H9 (cell line): ENCODE measurements around the gene IL4. TPM values are rescaled to one million over a fixed set of nuclear protein-coding genes. Genes with fewer than 3 reads are reported as not detected.

Experiments
- DNase-seq: peaks from one replicate; pipeline ENCODE4 v3.0.0-alpha.2; 2017
- H2AFZ ChIP-seq: one replicate; pipeline ENCODE4 v1.6.1; 2013; ENCODE audit warnings: mild to moderate bottlenecking, low read length, control low read depth, moderate library complexity
- H2AK5ac ChIP-seq: 2 replicates; pipeline ENCODE4 v1.6.1; 2013; ENCODE audit warnings: low read length, control low read depth, mixed read lengths; ENCODE audit not compliant: insufficient read length
- H2BK120ac ChIP-seq: one replicate; pipeline ENCODE4 v1.6.1; 2013; ENCODE audit warnings: low read depth, mild to moderate bottlenecking, low read length, control low read depth, inconsistent platforms; ENCODE audit not compliant: poor library complexity, severe bottlenecking
- H2BK12ac ChIP-seq: 2 replicates; pipeline ENCODE4 v1.6.1; 2013; ENCODE audit warnings: low read length, control low read depth, mixed read lengths, low read depth; ENCODE audit not compliant: insufficient read length
- H2BK15ac ChIP-seq: 2 replicates; pipeline ENCODE4 v1.6.1; 2013; ENCODE audit warnings: low read depth, low read length, control low read depth
- H2BK20ac ChIP-seq: one replicate; pipeline ENCODE4 v1.6.1; 2013; ENCODE audit warnings: low read depth, mild to moderate bottlenecking, low read length, control low read depth, inconsistent platforms; ENCODE audit not compliant: poor library complexity, severe bottlenecking
- H2BK5ac ChIP-seq: 2 replicates; pipeline ENCODE4 v1.6.1; 2013; ENCODE audit warnings: low read length, control low read depth, mixed read lengths; ENCODE audit not compliant: insufficient read length
- H3K14ac ChIP-seq: 2 replicates; pipeline ENCODE4 v1.6.1; 2013; ENCODE audit warnings: low read length, control low read depth; ENCODE audit not compliant: insufficient read depth
- H3K18ac ChIP-seq: 2 replicates; pipeline ENCODE4 v1.6.1; 2013; ENCODE audit warnings: low read depth, mild to moderate bottlenecking, mixed read lengths, low read length, control low read depth; ENCODE audit not compliant: insufficient read length
- H3K23ac ChIP-seq: 2 replicates; pipeline ENCODE4 v1.6.1; 2013; ENCODE audit warnings: low read length, control low read depth, mixed read lengths, low read depth; ENCODE audit not compliant: insufficient read length
- H3K23me2 ChIP-seq: 2 replicates; pipeline ENCODE4 v1.6.1; 2013; ENCODE audit warnings: low read depth, mild to moderate bottlenecking, mixed read lengths, low read length, control low read depth; ENCODE audit not compliant: insufficient read length, poor library complexity, severe bottlenecking
- H3K27ac ChIP-seq: 2 replicates; pipeline ENCODE4 v1.5.1; 2013; ENCODE audit warnings: low read length, control low read depth, mixed read lengths, low read depth; ENCODE audit not compliant: insufficient read length
- H3K27me3 ChIP-seq: 2 replicates; pipeline ENCODE4 v1.6.1; 2013; ENCODE audit warnings: low read length, control low read depth, inconsistent platforms; ENCODE audit not compliant: insufficient read depth
- H3K4ac ChIP-seq: 2 replicates; pipeline ENCODE4 v1.6.1; 2013; ENCODE audit warnings: low read depth, mild to moderate bottlenecking, control low read depth, inconsistent platforms, low read length, moderate library complexity
- H3K4me1 ChIP-seq: 2 replicates; pipeline ENCODE4 v1.6.1; 2013; ENCODE audit warnings: low read length, control low read depth, inconsistent platforms; ENCODE audit not compliant: insufficient read depth
- H3K4me2 ChIP-seq: 2 replicates; pipeline ENCODE4 v1.6.1; 2013; ENCODE audit warnings: low read length, control low read depth, mixed read lengths; ENCODE audit not compliant: insufficient read length, insufficient read depth
- H3K56ac ChIP-seq: 2 replicates; pipeline ENCODE4 v1.6.1; 2013; ENCODE audit warnings: low read depth, mild to moderate bottlenecking, mixed read lengths, low read length, control low read depth; ENCODE audit not compliant: insufficient read length
- H3K79me1 ChIP-seq: 2 replicates; pipeline ENCODE4 v1.6.1; 2013; ENCODE audit warnings: low read depth, mild to moderate bottlenecking, moderate library complexity, low read length, control low read depth, inconsistent platforms; ENCODE audit not compliant: insufficient read depth, poor library complexity, severe bottlenecking
- H3K79me2 ChIP-seq: 2 replicates; pipeline ENCODE4 v1.6.1; 2013; ENCODE audit warnings: low read length, control low read depth, inconsistent platforms; ENCODE audit not compliant: insufficient read depth
- H3K9ac ChIP-seq: 2 replicates; pipeline ENCODE4 v1.6.1; 2013; ENCODE audit warnings: low read length, control low read depth, mixed read lengths; ENCODE audit not compliant: insufficient read length; ENCODE audit errors: extremely low read depth
- H3K9me3 ChIP-seq: one replicate; pipeline ENCODE4 v1.6.1; 2013; ENCODE audit warnings: low read depth, low read length, inconsistent platforms; ENCODE audit not compliant: control insufficient read depth
- H3T11ph ChIP-seq: one replicate; pipeline ENCODE4 v1.6.1; 2013; ENCODE audit warnings: mild to moderate bottlenecking, low read length, control low read depth, inconsistent platforms
- H4K20me1 ChIP-seq: one replicate; pipeline ENCODE4 v1.6.1; 2013; ENCODE audit not compliant: control insufficient read depth, insufficient read length, insufficient read depth
- H4K5ac ChIP-seq: 2 replicates; pipeline ENCODE4 v1.6.1; 2013; ENCODE audit warnings: low read depth, mild to moderate bottlenecking, mixed read lengths, low read length, control low read depth; ENCODE audit not compliant: insufficient read length
- H4K8ac ChIP-seq: replicated peaks from 2 replicates; pipeline ENCODE4 v1.6.1; 2013; ENCODE audit warnings: low read length, control low read depth, mixed read lengths, low read depth; ENCODE audit not compliant: insufficient read length
- H4K91ac ChIP-seq: 2 replicates; pipeline ENCODE4 v1.6.1; 2013; ENCODE audit warnings: low read depth, mild to moderate bottlenecking, moderate library complexity, mixed read lengths, low read length, control low read depth; ENCODE audit not compliant: insufficient read length
- H3K27ac Mint-ChIP-seq, 3 experiments: 2 replicates in 2 of 3; 3 replicates in 1 of 3; pipeline ENCODE4 v1.8.0; 2020 to 2021; ENCODE audit warnings: mixed read lengths in 3 of 3, mild to moderate bottlenecking in 1 of 3, moderate library complexity in 1 of 3
- H3K27me3 Mint-ChIP-seq: 2 replicates; pipeline ENCODE4 v1.8.0; 2021; ENCODE audit warnings: low read depth, mild to moderate bottlenecking, moderate library complexity, mixed read lengths
- H3K36me3 Mint-ChIP-seq, 3 experiments: 2 replicates in 2 of 3; 3 replicates in 1 of 3; pipeline ENCODE4 v1.8.0; 2020 to 2021; ENCODE audit warnings: low read depth in 3 of 3, mixed read lengths in 3 of 3; ENCODE audit not compliant: insufficient read depth in 1 of 3
- H3K4me1 Mint-ChIP-seq, 2 experiments: 2 replicates each; pipeline ENCODE4 v1.8.0; 2020; ENCODE audit warnings: mixed read lengths in 2 of 2
- H3K4me3 Mint-ChIP-seq, 2 experiments: 2 replicates in 1 of 2; 3 replicates in 1 of 2; pipeline ENCODE4 v1.8.0; 2020 to 2021; ENCODE audit warnings: mild to moderate bottlenecking in 2 of 2, mixed read lengths in 2 of 2, moderate library complexity in 1 of 2
- H3K9me3 Mint-ChIP-seq, 2 experiments: 2 replicates in 1 of 2; 3 replicates in 1 of 2; pipeline ENCODE4 v1.8.0; 2020; ENCODE audit warnings: mild to moderate bottlenecking in 2 of 2, mixed read lengths in 2 of 2, moderate library complexity in 1 of 2
- CTCF ChIP-seq: fragments of 200-600 bp; sonication (generic); conservative IDR thresholded peaks from 3 replicates; pipeline ENCODE4 v1.8.0; 2021; ENCODE audit warnings: antibody characterized with exemption, mild to moderate bottlenecking
- WGBS: extraction: QIAGEN DNeasy Blood & Tissue Kit; methylation state at CpG from one replicate; pipeline ENCODE4 v1.1.7; 2013; ENCODE audit warnings: missing lambda C conversion rate, low lambda C conversion rate, mixed read lengths; ENCODE audit not compliant: insufficient read length; ENCODE audit errors: extremely low coverage; 5-methylcytosine and 5-hydroxymethylcytosine counted together
- total RNA-seq: library from RNA; stranded (reverse); gene quantifications from 2 replicates; pipeline ENCODE4 v1.2.1, GENCODE V29; 2021

Gene IL4
- total RNA-seq, 1 experiment from 2014 or later = not detected

- Histone ChIP-seq H3K27me3 (no peaks in the 10 kb centered on the region), H3K14ac (no peak overlapping the region; the same call in 1 of the 2 replicates), H4K91ac (no peak overlapping the region), H3K4ac (no peak overlapping the region), H2AK5ac (no peak overlapping the region), H2BK15ac (no peak overlapping the region), H2BK12ac (no peak overlapping the region), H3K4me1 (no peaks in the 10 kb centered on the region), H4K8ac (no peak overlapping the region), H4K20me1 (peaks cover 3% of the 10 kb centered on the region), H3K79me1 (no peaks in the 10 kb centered on the region), H3K9me3 (no peaks in the 10 kb centered on the region), H2BK5ac (no peak overlapping the region), H3K23ac (no peak overlapping the region), H3K56ac (no peak overlapping the region), H2AFZ (no peak overlapping the region), H3K9ac (no peak overlapping the region), H3K18ac (no peak overlapping the region), H2BK20ac (no peak overlapping the region), H3K79me2 (no peaks in the 10 kb centered on the region), H3K27ac (no peak overlapping the region), H4K5ac (no peak overlapping the region), H3K23me2 (no peaks in the 10 kb centered on the region), H3T11ph (no peak overlapping the region), H3K4me2 (no peak overlapping the region), H2BK120ac (no peak overlapping the region)
- no peaks in the 10 kb centered on the region for H3K36me3 Mint-ChIP-seq
- H3K4me1 Mint-ChIP-seq = peaks cover 4 to 5% of the 10 kb centered on the region in 2 experiments; a peak in 1 of 4 replicates
- no peak overlapping the region for H3K27ac Mint-ChIP-seq
- H3K4me3 Mint-ChIP-seq = no peak overlapping the region
- peak; percentile 57 for TF ChIP-seq CTCF
- no peaks in the 10 kb centered on the region; the same call in 1 of the 2 replicates for H3K27me3 Mint-ChIP-seq
- WGBS = no CpG with 5 or more reads among the region's 7 CpGs
- DNase-seq = peak; percentile 59
- H3K9me3 Mint-ChIP-seq = no peaks in the 10 kb centered on the region
Measured at GRCh38 chr5:132677191-132677590, 3.4 kb downstream of the IL4 start.
